AG08396 (cell line): Measurements from ENCODE around the gene AGAP1.
"Not testable (repeated sequence)": the region's sequence is repeated elsewhere in the genome, so short reads cannot be mapped to it uniquely, and the experiment has no call there.

Experiments used
- DNase-seq: peaks from one replicate; pipeline ENCODE4 v3.0.0; 2012; ENCODE audit warnings: low spot score, mixed read lengths

Gene AGAP1

DNA sequence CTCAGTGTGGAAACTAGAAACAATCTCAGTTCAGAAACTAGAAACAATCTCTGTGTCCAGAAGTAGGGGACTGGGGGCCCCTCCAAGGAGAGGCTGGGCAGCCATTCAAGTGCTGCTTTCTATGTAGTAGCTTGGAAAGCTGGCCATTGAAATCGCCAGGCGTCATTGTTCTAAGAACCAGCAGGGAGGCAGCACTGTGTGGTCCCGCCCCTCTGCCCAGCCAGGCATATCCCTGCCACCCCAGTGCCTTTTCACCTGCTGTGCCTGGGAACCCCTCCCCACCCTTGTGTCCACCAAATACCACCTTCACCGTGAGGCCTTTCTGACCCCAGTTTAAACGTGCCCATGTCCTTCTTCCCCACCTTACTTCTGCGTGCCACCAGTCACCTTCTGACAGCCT lies 452.7 kb downstream of the AGAP1 start:
- DNase-seq, result no peak

DNA sequence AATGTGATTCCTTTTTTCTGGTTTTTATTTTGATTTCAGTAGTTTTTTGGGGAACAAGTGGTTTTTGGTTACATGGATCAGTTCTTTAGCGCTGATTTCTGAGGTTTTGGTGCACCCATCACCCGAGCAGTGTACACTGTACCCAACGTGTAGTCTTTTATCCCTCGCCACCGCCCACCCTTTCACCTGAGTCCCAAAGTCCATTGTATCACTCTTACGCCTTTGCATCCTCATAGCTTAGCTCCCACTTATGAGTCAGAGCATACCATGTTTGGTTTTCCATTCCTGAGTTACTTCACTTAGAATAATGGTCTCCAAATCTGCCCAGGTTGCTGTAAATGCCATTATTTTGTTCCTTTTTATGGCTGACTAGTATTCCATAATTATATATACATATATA lies 453.2 kb downstream of the AGAP1 start:
- not testable (repeated sequence) for DNase-seq

DNA sequence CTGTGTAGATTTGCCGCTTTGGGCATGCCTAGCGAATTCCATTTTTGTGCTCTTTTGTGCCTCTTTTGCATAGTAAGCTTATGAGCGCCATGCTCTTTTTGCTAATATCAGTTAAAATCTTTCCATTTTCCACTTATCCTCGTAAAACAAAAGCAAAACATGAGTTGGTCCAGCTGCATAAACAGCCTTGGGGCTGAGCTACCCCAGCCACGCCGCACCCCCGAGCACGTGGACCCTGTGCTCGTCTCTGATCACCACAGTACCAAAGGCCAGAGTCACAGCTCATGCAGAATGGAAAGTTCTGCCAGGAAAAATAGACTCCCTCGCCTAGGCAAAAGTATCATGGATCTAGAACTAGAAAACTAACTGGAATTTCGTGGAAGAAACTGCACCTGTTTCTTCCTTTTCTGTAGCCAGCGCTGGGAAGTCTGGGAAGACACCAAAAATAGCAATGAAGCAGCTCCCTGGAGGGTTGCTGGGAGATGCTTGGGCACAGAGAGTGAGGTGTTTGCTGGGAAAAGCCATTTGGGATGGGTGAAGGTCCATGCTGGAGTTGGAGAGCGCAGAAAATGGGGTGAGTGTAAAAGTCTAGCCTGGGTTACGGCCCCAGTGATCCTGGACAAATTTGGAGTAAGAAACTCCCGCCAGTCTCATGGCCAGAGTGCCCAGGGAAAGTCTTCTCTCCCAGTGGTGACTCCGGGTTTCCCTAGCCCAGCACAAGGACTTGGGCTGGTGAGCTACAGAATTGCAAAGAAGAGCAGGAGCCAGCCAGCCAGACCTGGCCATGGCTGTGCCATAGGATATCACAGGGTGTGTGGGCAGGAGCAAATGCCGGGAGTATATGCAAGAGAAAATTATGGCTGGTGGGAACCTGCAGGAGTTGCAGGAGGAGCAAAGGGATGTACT lies 456.0 kb downstream of the AGAP1 start:
- no peak for DNase-seq

DNA sequence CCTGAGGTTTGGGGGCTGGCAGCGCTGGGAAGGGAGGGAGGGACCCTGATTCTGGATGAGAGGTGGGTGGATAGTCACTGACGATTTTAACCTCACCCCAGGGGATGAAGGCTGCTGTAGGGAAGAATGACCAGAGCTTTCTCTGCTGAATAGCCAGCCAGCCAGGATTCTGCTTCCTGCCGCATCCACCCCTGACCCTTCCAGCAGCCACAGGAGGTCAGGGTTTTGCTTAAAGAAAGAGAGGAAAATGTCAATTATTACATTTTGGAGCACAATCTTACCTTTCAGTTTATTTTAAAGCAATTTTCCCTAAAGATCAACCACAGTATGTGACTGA lies 456.6 kb downstream of the AGAP1 start:
- DNase-seq, result no peak

DNA sequence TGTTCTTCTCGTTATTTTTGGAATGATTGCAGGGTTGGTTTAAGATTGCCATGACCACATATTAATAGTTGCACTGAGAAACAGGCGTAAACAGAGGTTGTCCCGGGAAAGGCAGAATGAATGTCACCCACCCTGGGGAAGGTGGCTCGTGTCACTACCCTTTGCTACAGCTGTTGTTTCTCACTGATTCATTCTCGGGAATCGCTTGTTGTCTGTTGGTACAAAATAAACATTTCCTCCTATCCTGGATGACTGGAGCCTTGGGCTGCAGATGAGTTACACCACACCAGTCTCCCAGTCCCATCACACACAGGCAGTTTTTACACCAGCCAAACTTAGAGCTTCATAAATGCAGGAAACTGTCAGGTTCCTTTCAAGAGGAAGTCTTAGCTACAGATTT lies 457.6 kb downstream of the AGAP1 start:
- no peak for DNase-seq

DNA sequence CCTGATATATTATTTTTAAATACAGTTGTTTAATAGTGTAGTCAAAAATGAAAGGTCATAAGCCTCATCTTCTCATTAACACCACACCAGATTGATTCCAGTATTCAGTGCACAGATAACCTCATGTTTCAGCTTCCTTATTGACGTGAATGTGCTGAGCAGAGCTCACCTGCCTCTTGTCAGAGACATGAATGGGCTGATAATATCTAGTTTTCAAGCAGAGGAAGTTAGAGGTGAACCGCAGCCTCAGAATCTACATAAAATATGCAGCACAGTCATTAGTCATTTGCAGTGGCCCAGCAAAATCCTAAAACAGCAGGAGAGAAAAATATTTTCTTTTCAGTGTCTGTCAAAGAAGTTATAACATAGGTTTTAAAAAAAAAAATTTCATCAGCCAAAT lies 458.1 kb downstream of the AGAP1 start:
- DNase-seq, result no peak

DNA sequence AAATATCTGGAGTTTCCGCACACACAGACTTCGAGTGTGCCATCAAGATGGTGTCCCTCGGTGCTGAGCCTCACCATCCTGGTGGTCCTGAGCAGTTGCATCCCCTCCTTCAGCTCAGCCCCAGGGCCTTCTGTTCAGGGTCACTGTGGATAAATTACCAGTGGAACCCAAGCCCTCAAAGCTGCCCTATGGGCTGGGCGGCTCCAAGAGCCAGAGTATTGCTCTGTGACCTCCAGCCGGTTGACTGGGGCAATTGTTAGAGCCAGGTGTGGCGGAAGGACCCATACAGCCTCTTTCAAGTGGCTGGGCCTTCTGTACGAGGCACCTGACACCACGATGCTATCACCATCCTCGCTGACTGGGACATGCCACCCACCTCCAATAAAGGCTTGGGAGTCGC lies 458.9 kb downstream of the AGAP1 start:
- no peak for DNase-seq

DNA sequence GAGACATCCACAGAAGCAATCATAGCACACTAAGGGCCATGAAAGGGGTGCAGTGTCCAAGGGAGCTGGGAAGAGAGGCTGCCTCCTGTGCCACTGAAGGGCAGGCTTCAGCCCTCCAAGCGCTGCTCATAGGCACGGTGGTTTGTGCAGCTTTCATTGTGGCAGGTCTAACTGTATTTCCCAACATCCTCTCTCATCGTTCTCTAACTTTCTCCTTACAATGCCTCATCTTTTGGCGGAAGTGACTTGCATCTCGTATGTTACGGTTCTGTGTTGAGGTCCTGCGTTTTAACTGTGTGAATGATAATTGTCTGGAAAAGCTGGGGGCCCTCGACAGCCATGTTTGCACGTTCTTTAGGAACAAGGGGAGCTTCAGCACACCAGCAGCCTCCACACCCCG lies 460.4 kb downstream of the AGAP1 start:
- no peak for DNase-seq

DNA sequence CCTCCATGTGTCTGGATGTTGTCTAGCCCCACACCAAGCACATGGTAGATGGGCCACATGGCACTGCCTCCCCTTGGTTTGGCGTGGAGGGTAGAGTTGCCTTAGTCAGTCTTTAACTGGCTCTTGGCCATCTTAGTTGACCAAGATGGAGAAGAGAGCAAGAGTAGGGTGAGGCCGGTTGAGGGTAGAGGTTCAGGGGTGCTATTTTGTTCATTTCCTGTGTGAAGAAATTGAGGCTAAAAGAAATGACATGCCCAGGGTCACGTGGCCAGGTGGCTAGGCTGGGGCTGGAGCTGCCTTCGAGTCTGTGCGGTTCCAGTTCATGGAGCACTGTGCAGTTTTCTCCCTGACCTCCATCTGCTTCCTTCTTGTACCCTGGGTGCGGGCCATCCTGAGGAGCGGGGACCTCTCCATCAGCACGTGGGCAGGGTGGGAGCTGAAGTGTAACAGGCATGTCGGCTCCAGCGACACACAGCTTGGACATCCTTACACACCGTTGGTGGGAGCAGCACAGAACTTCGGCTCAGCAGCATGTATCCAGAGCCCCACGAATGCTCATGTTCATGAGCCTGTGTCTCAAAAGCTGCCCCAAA lies 461.1 kb downstream of the AGAP1 start:
- no peak for DNase-seq

DNA sequence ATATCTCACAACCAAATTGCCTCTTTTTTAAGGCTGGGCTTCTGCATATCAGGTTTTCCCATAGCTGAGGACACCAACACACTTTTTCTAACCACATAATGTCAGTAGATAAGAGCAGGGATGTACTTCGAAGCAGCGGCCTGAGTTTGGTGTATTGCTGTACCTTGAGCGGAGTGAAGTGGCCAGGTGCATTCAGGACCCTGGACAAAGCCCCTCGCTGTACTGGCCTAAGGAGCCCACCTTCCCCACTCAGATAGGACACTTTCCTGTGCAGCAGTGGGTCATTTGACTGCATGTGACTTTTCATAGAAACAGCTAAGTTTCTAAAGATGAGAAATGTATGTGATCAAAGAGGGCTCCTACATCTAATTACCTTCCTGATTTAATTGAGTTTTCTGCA lies 461.8 kb downstream of the AGAP1 start:
- DNase-seq, result no peak

DNA sequence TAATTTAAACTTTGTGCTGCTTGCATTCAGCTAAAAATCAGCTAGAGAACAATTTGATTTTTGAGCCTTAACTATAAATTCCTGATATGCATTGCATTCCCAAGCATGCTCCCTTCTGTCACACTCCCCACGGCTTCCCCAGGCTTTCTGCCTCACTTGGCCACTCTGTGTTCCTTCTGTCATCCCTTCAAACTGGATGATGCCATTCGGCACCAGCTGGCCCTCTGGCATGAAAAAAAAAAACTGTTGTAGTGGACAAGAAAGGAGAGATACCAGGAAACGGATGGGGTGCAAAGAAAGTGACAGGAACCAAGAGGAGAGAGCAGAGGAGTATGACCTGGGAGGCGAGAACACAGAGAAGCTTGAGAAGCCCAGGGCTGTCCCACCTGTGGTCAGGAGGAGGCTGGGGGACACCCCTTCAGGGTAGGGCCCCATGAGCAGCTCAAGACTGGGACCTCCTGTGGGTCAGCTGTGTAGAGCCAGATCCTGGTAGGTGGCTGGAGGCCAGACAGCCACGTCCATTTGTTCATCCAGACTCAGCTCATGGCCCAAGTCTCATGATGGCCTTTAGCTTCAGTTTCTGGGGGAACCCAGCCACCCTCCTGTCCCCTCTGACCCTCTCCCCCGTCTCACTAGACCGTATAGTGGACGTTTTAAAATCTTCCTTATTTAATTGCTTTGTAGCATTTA lies 462.6 kb downstream of the AGAP1 start:
- no peak for DNase-seq

DNA sequence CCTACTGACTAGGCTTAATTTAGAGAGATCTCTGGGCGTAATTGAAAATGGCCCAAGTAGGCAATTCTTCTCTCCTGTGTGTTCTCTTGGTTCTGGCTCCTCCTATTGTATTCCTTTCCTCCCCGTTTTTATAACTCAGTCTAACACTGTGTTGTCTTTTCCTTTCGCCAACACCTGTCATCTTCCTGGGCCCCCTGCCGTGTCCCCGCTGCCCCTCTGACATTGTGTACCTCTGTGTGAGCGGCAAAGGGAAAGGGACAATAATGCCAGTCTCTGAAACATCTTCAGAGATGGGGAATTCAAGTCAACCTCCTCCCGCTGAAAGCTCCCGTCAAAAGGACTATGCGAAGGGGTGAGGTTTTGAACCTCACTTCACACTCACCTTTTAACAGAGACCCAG lies 463.4 kb downstream of the AGAP1 start:
- no peak for DNase-seq

DNA sequence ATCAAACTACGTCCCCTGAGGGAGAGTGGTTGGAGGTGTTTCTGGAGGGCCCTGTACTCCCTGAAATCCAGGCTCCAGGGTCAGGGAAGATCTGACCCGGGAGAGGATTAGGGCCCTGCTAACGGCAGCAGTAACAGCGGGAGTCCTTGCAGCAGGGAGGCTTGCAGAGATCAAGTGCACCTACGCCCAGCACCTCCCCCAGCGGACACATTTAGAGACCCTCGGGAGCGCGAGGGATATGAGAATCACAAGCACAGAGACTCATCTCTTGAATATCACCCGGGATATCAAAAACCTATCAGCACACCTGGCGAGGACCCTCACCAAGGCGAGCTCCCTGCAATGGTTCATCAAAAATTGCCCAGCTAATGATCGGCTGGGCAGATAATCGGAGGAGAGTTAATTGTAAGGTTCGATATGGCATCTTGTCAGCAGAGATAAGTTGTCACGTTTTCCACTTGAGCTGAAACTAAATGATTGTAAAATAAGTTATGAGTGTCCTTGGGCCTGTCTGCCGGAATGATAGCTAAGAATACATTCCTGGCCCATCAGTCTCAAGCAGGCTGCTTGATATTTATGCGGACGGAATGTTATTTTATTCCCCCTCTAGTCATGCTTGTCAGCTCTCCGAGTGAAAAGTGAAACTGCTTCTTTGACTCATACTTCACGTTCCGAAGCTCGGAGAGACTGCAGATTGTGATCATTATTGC lies 464.5 kb downstream of the AGAP1 start:
- no peak for DNase-seq

DNA sequence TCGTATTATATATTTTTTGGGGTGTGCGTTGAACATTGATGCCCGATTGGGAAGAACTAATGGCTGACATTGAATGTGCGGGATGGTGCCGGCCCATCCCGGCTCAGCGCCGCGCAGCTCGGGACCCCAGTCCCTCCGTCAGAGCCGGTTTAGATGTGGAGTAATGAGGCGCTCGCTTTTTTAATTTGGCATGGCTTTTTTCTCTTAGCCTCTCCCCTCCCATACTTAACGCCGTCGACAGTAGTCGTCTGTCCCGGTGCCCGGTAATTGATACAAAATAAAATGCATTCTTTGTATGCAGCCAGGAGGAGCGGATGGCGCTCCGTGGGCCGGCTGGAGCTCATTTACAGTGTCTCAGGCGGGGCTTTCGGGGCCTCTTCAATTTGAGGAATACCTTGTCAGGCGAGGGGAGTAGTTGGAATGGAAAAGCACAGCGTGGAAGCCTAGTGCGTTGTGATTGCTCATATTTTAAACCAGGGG lies 465.1 kb downstream of the AGAP1 start:
- DNase-seq, result no peak

DNA sequence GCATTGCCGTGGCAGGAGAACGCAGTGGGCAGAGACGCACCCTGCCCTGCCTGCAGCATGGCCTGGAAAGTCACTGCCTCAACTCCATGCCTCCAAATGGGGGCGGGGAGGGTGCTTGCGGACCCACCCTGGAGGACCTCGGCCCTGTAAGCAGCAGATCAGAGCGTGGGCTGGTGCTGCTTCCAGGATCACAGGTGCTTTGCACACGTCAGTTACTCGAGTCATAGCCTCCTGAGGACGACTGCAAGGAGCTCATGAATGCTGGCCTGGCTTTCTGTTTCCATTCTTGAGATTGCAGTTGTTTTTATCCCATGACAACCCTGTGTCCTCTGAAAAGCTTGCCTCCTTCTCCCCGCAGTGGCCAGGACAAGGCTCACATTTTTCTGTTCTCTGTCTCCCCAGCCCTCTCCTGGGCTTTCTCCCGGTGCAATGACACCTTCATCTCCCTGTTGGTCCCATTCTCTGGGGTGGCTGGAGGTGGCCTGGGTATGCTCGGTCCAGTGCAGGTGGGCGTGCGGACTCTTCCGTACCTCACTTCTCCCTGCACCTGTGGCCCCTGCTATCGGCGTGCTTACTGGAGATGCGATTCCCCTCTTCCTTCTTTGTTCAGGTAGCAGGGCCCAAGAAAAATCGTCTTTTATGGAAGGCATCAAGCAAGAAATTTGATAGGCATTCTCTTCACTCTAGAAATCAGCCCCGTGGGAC lies 466.3 kb downstream of the AGAP1 start:
- DNase-seq, result no peak

DNA sequence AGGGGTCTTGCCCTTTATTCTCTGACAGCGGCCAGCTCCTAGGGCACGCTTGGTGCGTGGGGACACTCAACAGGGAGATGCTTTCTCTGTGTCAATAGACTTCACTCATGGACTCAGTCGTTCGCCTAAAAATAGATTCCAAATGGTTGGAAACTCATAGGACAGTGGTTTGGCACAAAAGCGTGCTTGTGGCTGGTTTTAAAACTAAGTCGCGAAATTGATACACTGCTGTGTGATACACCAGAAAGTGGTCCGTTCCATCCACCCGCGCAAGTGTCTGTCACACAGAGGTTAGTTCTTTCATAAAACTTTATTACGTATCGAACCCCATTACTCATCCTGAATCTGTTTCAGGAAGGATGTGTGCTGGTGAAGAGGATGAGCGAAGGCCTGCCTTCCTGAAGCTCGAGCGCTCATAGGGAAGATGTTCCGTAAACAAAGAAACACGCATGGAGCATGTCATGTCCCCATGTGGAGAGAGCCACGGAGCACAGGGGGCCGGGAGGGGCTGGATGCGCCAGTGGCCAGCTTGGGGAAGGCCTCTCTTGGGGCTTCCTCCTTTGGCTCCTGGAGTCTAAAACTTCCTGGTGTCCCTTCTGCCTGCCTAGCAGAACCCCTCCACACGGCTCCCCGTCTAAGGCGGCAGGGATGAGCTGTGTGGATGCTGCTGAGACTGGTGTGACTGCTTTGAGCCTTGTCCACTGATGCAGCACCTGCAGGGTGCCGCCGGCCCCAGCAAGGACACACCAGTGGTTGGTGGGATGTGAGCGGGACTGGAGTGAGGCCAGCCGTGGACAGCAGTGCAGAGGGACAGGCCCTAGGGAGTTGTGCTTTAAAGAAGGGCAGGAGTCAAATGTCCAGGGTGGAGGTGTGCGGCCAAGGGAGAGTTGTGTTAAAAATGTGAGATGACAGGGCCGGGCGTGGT lies 467.1 kb downstream of the AGAP1 start:
- no peak for DNase-seq

DNA sequence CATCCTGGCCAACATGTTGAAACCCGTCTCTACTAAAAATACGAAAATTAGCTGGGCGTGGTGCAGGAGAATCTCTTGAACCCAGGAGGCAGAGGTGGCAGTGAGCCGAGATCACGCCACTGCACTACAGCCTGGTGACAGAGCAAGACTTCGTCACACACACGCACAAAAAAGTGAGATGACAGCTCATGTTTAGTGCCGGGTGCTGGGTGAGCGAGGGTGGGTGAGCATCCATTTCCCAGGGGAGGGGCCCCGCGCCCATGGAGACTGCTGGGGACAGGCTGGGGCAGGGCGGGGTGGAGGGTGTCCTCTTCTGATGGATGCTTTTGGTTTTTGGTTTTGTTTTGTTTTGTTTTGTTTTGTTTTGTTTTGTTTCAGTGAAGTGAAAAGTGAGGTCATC lies 467.9 kb downstream of the AGAP1 start:
- no peak for DNase-seq

DNA sequence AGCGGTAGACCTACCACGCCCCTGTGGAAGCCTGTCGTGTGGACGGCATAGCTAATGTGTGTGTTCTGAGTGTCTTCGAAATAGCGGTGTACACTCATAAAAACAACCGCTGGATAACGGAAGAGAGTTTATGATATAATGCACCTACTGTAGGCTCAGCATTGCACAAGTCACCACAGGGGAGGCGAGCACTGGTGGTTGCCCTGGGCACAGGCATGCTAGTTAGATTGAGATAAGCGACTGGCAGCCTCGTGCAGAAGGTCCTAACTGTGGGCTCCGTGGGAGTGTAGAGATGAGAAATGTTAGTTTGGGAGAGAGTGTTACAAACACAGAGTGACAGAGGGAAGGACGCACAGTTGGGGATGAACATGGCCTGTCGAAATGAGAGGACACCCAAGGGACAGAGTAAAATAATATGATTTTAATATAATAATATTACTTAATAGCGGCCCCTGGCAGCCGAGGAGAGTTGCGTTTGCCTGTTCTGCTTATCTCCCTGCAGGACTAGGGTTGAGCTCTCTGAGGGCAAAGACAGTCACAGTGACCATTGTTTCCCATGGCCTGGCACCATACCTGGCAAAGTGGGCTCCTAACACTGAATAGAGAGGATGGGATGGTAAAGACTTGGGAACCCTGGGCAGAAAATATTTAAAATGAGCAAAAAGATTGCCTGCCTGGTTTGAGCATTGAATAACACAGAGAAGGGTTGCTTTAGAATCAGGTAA lies 470.2 kb downstream of the AGAP1 start:
- DNase-seq, result no peak

DNA sequence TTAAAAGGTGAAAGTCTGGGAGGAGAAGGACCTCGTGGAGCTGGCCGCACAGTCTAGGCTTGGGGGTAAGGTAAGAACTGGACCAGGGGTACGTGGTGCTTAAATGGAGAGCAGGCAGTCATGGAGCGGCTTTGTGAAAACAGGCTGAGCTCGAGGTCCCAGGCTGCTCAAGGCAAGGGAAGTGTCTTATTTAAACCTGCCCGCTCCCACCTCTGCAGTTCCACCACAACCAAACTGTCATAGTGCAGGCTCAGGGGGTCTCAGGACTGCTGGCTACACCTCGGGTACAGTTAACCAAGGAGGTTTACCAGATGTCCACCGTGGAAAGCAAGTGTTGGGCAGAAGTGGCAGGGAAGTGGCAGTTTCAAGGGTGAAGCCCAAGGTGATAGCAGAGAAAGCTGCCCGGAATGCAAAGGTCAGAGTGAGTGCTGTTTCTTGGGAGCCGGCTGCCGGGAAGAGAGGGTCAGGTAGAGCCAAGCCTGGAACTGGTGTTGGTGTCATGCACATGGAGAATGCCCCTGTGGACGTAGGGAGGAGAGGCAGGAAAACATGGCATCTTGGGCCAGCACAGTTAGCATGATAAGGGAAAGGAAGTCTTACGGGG lies 471.0 kb downstream of the AGAP1 start:
- DNase-seq, result no peak

DNA sequence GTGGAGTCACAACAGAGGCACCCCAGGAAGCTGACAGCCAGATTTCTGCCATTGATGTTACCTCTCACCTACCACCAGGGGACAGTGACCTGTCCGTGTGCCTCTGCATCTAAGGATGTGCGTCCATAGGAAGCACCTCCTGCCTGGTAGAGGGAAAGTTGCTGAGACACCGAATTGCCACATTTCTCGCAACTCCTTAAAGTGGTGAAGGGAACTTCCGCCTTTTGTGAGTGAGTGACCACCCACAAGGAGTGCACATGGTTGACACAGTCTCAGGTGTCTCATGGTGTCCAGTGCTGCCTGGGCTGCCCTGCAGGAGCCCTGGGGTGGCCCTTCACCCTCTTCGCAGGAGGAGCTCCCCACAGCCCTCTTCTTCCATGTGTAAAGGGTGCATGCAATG lies 472.6 kb downstream of the AGAP1 start:
- no peak for DNase-seq
